ENCODE results near the gene GZMM. TPM values are rescaled to one million over a fixed set of nuclear protein-coding genes. Genes with fewer than 3 reads are reported as not detected.
A peak's percentile ranks its signal among the peaks of the same experiment; 100 is the strongest.

GZMM gene
- 10 to 100 TPM; 42.0 to 49.0 TPM for total RNA-seq

DNA sequence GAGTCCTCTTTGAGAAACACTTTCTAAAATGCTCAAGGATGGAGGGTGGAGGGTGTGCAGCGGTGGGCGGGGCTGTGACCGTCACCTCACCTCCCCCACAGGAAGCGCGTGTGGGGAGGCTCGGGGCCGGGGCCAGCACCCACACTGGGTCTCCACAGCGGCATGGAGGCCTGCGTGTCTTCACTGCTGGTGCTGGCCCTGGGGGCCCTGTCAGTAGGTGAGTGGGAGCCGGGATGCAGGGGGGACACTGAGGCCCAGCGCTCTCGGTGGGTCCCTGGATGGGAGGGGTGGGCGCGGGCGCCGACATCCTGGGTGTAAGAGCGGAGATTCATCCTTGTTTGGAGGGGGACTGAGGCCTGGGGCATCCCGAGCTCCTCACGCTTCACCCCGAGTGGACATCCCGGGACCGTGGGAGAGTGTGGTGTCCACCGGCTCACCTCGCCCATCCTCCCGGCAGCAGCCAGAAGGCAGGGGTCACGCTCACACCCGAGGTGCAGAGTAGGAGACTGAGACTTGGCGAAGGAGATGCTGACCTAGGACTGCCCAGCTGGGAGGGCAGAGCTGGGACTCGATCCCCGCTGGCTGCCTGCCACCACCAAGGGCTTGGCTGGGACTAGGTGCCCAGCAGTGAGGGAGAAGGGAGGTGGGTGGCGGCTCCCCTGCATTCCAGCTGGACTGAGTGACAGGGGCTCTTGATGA is at the start of gene GZMM:
Gene GZMM (plus strand): TSS at position 144 of the 699 bp plus-strand sequence. CDS start 19 bp downstream, at position 163.
- DNase-seq: peak; percentile 78
- H3K36me3 Mint-ChIP-seq: no peaks in the 10 kb centered on the region

DNA sequence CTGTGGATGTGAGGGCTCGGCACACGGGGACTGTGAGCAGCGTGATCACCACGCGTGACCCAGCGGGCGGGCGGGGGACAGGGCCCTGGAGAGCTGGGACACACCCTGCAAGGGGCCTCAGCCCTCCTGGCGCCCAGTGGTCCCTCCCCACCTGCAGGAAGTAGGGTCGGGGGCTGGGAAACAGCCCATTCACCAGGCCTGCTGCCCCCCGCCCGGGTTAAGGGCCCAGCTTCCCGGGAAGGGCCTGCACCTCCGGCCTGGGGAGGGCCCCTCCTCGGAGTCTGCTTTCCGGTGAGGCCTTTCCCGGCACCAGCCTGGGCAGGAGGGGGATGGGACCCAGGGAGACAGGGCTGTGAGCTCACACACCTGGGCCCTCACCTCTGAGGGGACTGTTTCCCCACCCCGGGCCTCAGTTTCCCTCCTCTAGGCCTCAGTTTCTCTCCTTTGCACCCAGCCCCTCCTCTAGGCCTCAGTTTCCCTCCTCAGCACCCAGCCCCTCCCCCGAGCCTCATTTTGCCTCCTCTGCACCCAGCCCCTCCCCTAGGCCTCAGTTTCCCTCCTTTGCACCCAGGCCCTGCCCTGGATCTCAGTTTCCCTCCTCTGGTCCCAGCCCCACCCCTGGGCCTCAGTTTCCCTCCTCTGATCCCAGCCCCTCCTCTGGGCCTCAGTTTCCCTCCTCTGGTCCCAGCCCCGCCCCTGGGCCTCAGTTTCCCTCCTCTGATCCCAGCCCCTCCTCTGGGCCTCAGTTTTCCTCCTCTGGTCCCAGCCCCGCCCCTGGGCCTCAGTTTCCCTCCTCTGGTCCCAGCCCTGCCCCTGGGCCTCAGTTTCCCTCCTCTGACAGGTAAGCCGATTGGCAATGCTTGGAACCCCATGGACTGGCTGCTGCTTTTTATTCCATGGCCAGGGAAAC is 49.4 kb upstream of the GZMM start:
- Mint-ChIP-seq H3K9me3 (no peaks in the 10 kb centered on the region), H3K27ac (no peak overlapping the region), H3K4me1 (peaks cover 4% of the 10 kb centered on the region), H3K4me3 (no peak overlapping the region), H3K36me3 (no peaks in the 10 kb centered on the region), H3K27me3 (peaks cover 38% of the 10 kb centered on the region)
- no peak for DNase-seq

More for the DNA sequence above, at the start of gene GZMM:
- Mint-ChIP-seq H3K4me3 (peak within 1 kb of the TSS; percentile 86), H3K27me3 (no peaks in the 10 kb centered on the region), H3K9me3 (no peaks in the 10 kb centered on the region), H3K4me1 (peaks cover 12% of the 10 kb centered on the region), H3K27ac (peak within 1 kb of the TSS; percentile 91)

DNA sequence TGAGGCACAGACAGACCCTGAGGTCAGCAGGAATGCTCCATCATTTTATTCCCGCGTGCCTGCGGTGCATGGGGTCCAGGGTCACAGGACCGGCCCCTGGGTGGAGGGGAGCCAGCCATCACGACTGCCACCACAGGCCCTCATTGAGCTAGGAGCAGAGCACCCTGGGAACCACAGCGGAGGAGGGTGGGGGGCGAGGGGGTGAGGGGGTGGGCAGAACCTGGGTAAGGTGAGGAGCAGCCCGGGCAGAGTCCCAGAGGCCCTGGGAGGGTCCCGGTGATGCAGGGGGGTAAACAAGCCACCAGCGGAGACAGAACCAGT is 48.8 kb upstream of the GZMM start:
- Mint-ChIP-seq H3K27me3 (peaks cover 41% of the 10 kb centered on the region), H3K9me3 (no peaks in the 10 kb centered on the region), H3K4me3 (no peak overlapping the region), H3K36me3 (no peaks in the 10 kb centered on the region), H3K27ac (no peak overlapping the region), H3K4me1 (peaks cover 4% of the 10 kb centered on the region)
- DNase-seq: no peak

DNA sequence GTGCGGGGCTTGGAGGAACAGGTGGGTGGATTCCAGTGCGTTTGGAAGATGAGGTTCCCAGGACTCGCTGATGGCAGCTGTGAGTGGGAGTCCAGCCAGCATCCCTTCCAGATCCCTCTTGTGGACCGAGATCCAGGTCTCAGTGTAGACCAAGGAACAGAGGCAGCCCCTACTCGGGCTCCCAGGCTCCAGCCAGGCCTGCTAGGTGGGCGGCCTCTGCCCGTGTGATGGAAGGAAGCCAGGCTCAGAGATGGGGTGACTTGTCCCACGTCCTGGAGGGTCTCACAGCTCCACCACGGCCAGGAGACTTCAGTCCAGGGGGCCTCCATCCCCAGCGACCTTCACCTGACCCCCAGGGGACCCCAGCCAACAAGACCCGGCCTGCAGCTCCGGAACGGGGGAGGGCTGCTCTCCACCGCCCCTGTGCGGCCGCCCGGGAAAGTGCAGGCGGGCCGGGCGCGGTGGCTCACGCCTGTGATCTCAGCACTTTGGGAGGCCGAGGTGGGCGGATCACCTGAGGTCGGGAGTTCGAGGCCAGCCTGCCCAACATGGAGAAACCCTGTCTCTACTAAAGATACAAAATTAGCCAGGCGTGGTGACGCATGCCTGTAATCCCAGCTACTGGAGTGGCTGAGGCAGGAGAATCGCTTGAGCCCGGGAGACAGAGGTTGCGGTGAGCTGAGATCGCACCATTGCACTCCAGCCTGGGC is 48.3 kb upstream of the GZMM start:
- H3K4me1 Mint-ChIP-seq: peaks cover 4% of the 10 kb centered on the region
- no peak overlapping the region for H3K4me3 Mint-ChIP-seq
- H3K27ac Mint-ChIP-seq: no peak overlapping the region
- peak; percentile 73 for DNase-seq
- peaks cover 41% of the 10 kb centered on the region for H3K27me3 Mint-ChIP-seq
- no peaks in the 10 kb centered on the region for H3K36me3 Mint-ChIP-seq
- H3K9me3 Mint-ChIP-seq: no peaks in the 10 kb centered on the region

DNA sequence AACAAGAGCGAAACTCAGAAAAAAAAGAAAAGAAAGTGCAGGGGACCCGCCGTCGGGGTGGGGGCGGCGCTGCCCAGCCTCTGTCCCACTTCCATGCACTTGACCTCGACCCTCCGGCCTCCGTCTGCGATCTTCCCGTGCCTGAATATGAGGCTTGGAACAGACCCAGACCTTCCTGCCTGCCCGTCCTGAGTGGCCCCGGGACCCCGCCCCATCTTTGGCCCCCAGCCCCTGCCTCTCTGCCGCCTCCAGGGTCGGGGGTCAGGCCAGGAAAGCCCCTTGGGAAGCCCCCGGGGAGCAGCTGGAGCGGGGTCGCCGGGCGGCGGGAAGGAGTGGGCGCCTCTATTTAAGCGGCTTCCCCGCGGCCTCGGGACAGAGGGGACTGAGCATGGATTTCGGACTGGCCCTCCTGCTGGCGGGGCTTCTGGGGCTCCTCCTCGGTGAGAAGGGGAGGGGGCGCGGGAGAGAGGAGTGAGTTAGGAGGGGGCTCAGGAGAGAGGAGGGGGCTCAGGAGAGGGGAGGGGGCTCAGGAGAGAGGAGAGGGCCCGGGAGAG is 47.7 kb upstream of the GZMM start, which contains the start of gene MADCAM1:
Gene MADCAM1 (plus strand): TSS at position 375 of the 554 bp plus-strand sequence. CDS start 14 bp downstream, at position 389.
- Mint-ChIP-seq H3K36me3 (no peaks in the 10 kb centered on the region), H3K27ac (no peak within 1 kb of the TSS), H3K9me3 (no peaks in the 10 kb centered on the region), H3K27me3 (peaks cover 41% of the 10 kb centered on the region), H3K4me1 (peaks cover 4% of the 10 kb centered on the region), H3K4me3 (no peak within 1 kb of the TSS)
- no peak for DNase-seq

DNA sequence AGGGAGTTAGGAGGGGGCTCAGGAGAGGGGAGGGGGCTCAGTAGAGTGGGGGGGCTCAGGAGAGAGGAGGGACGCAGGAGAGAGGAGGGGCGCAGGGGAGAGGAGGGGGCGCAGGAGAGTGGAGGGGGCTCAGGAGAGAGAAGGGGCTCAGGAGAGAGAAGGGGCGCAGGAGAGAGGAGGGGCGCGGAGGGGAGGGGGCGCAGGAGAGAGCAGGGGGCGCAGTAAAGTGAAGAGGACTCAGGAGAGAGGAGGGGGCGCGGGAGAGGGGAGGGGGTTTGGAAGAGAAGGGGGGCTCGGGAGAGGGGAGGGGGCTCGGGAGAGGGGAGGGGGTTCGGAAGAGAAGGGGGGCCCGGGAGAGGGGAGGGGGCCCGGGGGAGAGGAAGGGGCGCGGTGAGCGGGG is 46.9 kb upstream of the GZMM start:
- Mint-ChIP-seq H3K4me1 (peaks cover 4% of the 10 kb centered on the region), H3K9me3 (no peaks in the 10 kb centered on the region), H3K27ac (no peak overlapping the region), H3K36me3 (no peaks in the 10 kb centered on the region), H3K4me3 (no peak overlapping the region), H3K27me3 (peaks cover 41% of the 10 kb centered on the region)
- no peak for DNase-seq

DNA sequence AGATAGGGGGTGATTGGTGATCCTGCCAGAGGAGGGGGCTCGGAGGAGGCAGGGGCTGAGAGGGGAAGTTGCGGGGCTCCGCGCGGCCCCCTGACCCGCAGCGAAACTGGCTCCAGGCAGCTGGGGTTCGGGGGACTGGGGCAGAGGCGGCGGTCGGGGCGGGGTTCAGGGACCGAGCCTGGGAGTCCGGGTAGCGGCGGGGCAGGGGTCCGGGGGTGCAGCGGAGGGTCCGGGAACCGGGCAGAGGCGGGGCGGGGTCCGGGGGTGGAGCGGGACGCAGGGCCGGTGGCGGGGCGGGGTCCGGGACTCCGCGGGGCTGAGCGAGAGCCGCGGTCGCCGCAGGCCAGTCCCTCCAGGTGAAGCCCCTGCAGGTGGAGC is 46.4 kb upstream of the GZMM start:
- H3K4me1 Mint-ChIP-seq: peaks cover 6% of the 10 kb centered on the region
- no peak overlapping the region for H3K27ac Mint-ChIP-seq
- no peaks in the 10 kb centered on the region for H3K36me3 Mint-ChIP-seq
- H3K27me3 Mint-ChIP-seq: peaks cover 41% of the 10 kb centered on the region
- no peak overlapping the region for H3K4me3 Mint-ChIP-seq
- H3K9me3 Mint-ChIP-seq: no peaks in the 10 kb centered on the region
- no peak for DNase-seq

DNA sequence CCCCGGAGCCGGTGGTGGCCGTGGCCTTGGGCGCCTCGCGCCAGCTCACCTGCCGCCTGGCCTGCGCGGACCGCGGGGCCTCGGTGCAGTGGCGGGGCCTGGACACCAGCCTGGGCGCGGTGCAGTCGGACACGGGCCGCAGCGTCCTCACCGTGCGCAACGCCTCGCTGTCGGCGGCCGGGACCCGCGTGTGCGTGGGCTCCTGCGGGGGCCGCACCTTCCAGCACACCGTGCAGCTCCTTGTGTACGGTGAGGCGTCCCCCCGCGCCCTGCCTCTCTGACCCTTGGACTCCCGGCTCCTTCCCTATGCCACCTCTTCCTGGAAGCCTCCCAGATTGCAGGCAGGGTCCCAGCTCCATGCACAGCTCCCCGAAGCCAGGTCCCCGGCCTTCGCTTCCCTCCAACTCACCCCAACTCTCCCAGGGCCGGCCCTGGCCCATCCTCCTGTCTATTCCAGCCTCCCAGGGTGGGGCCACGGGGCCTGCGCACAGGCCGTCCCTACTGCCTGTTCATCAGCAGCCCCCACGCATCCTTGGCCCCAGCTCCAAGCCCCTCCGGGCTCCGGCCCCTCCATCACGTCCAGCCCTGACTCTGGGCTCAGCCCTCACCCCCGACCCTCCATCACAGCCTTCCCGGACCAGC is 45.9 kb upstream of the GZMM start:
- Mint-ChIP-seq H3K4me1 (peaks cover 9% of the 10 kb centered on the region), H3K27ac (no peak overlapping the region), H3K36me3 (no peaks in the 10 kb centered on the region), H3K9me3 (no peaks in the 10 kb centered on the region), H3K27me3 (peaks cover 41% of the 10 kb centered on the region), H3K4me3 (no peak overlapping the region)
- DNase-seq: no peak

DNA sequence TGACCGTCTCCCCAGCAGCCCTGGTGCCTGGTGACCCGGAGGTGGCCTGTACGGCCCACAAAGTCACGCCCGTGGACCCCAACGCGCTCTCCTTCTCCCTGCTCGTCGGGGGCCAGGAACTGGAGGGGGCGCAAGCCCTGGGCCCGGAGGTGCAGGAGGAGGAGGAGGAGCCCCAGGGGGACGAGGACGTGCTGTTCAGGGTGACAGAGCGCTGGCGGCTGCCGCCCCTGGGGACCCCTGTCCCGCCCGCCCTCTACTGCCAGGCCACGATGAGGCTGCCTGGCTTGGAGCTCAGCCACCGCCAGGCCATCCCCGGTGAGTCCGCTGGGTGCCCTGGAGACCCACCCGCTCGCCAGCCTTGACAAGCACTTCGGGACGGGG is 45.4 kb upstream of the GZMM start:
- H3K9me3 Mint-ChIP-seq: no peaks in the 10 kb centered on the region
- no peaks in the 10 kb centered on the region for H3K36me3 Mint-ChIP-seq
- peaks cover 9% of the 10 kb centered on the region for H3K4me1 Mint-ChIP-seq
- DNase-seq: no peak
- no peak overlapping the region for H3K27ac Mint-ChIP-seq
- no peak overlapping the region for H3K4me3 Mint-ChIP-seq
- H3K27me3 Mint-ChIP-seq: peaks cover 40% of the 10 kb centered on the region

DNA sequence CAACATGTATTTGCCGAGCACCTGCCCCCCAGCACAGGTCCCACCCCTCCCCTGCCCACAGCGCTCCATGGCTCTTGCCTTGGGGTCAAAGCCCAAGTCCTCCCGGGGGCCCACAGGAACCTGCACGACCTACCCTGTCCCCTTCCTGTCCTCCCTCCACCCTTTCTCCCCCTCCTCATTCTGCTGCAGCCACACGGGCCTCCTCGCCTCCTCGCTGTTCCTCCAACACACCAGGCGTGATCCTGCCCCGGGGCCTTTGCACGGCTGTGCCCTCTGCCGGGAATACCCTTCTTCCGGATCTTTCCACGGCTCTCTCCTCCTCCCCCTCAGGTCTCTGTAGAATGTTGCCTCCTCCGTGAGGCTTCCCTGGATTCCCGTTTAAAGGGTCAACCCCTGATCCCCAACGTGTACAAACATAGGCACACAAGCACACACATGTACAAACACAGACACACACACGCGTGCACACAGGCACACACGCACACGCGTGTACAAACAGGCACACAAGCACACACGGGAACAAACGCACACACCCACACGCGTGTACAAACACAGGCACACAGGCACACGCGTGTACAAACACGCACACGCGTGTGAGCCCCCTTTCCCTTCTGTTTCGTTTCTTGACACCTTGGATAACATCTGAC is 44.8 kb upstream of the GZMM start:
- Mint-ChIP-seq H3K27me3 (peaks cover 36% of the 10 kb centered on the region), H3K27ac (no peak overlapping the region), H3K36me3 (no peaks in the 10 kb centered on the region), H3K4me1 (peaks cover 9% of the 10 kb centered on the region), H3K4me3 (no peak overlapping the region), H3K9me3 (no peaks in the 10 kb centered on the region)
- DNase-seq: no peak

DNA sequence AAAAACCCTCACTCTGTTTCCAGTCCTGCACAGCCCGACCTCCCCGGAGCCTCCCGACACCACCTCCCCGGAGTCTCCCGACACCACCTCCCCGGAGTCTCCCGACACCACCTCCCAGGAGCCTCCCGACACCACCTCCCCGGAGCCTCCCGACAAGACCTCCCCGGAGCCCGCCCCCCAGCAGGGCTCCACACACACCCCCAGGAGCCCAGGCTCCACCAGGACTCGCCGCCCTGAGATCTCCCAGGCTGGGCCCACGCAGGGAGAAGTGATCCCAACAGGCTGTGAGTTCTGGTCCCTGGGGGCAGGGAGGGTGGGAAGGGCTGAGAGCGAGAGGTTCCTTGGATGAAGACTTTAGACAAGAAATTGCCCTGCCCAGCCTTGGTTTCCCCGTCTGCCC is 42.2 kb upstream of the GZMM start:
- no peak for DNase-seq
- H3K9me3 Mint-ChIP-seq: no peaks in the 10 kb centered on the region
- H3K36me3 Mint-ChIP-seq: no peaks in the 10 kb centered on the region
- H3K27me3 Mint-ChIP-seq: peaks cover 16% of the 10 kb centered on the region
- H3K27ac Mint-ChIP-seq: no peak overlapping the region
- H3K4me3 Mint-ChIP-seq: no peak overlapping the region
- peaks cover 7% of the 10 kb centered on the region for H3K4me1 Mint-ChIP-seq

DNA sequence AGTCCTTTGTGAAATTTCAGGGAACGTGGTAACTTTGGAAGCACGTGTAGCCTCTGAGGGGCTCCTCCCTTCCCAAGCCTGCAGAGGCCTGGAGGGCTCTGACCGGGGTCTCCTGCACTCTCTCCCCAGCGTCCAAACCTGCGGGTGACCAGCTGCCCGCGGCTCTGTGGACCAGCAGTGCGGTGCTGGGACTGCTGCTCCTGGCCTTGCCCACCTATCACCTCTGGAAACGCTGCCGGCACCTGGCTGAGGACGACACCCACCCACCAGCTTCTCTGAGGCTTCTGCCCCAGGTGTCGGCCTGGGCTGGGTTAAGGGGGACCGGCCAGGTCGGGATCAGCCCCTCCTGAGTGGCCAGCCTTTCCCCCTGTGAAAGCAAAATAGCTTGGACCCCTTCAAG is 39.2 kb upstream of the GZMM start:
- no peak for DNase-seq
- Mint-ChIP-seq H3K36me3 (peaks cover 9% of the 10 kb centered on the region), H3K4me3 (no peak overlapping the region), H3K9me3 (no peaks in the 10 kb centered on the region), H3K27me3 (peaks cover under 1% of the 10 kb centered on the region), H3K27ac (no peak overlapping the region), H3K4me1 (peaks cover 21% of the 10 kb centered on the region)

DNA sequence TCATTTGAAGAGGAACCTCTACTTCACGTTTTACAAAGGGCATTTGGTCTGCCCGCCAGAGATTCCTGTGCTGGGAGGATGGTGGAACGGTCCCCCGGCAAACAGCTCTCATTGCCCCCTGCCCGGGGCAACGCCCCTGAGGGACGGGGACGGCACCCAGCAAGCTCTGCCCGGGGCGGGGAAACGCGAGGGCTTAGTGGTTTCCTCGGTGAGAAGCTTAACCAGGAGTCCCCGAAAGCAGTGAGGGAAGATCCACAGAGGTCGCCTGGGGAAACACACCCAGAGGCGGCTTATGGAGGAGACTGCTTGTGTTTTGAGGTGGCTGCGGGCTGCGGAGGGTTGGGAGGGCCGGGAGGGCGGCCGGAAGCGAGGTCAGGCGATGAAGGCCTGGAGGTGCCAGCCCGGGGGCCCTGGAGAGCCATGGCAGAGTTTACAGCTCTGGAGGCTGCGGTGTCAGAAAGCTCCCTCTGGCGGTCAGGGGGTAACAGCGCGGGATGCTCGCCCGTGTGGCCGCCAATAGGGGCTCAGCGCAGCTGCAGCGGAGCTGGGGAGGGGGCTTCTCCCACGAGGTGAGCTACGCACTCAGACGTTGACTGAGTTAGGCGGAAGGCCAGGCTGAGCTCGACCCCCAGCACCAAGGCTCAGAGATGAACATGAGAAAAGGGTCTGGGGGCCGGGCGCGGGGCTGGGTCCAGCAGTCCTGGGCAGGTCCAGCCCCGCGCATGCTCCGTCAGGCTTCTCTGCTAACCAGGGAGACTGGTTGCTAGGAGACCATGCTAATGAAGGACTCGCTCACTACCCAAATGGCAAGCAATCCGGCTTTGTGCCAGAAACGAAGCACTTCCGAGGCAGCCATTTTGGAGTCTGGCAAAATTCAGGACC is 37.2 kb upstream of the GZMM start:
- peaks cover 3% of the 10 kb centered on the region for H3K27me3 Mint-ChIP-seq
- peaks cover 12% of the 10 kb centered on the region for H3K36me3 Mint-ChIP-seq
- H3K4me1 Mint-ChIP-seq: peaks cover 34% of the 10 kb centered on the region
- DNase-seq: peak; percentile 92
- no peaks in the 10 kb centered on the region for H3K9me3 Mint-ChIP-seq
- H3K27ac Mint-ChIP-seq: peak overlapping the region; percentile 98
- peak overlapping the region; percentile 92 for H3K4me3 Mint-ChIP-seq
